Fibroblast of skin of left quadriceps (primary cell): ENCODE measurements around the gene SUSD1.

Experiments used
- DNase-seq, 2 experiments: peaks; one replicate each; pipeline ENCODE4 v3.0.0-alpha.2; 2013; ENCODE audit warnings: low read depth in 2 of 2

Gene SUSD1

GRCh38 chr9:112065806-112066606 is 109.1 kb downstream of the SUSD1 start:
- DNase-seq = peak in 1 of 2 experiments; percentile 60

DNA sequence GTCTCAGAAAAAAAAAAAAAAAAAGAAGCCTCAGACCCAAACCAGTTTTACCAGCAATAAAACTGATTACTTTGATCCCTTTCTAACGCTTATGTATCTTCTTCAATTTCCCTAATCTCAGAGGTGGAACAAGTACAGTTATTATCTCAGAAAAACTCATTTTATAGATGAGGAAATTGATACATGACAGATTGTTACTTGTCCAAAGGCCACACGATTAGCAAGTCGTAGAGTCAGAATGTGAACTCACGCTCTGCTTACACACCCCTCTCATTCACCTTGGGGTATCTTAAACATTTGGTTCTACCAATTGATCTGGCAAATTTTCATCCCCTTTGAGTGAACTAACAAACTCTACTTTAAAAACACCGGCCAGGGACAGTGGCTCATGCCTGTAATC is 110.2 kb downstream of the SUSD1 start:
- no peak for DNase-seq

- DNase-seq = no peak
Observed at GRCh38 chr9:112063586-112063985, 111.5 kb downstream of the SUSD1 start.

DNA sequence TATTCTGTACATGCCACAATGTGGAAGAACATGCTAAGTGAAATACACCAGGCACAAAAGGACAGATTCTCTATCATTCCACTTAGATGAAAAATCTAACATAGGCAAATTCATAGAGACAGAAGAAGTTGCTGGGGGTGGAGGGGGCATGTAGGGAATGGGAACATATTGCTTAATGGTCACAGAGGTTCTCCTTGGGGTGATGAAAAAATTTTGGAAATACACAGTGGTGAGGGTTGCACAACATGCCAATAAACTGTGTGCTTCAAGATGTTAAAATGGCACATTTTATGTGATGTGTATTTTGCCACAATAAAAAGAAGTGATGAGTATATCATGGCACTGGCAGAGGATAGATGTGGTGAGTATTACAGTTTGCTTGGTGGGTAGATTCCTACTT is 111.9 kb downstream of the SUSD1 start:
- no peak for DNase-seq

DNA sequence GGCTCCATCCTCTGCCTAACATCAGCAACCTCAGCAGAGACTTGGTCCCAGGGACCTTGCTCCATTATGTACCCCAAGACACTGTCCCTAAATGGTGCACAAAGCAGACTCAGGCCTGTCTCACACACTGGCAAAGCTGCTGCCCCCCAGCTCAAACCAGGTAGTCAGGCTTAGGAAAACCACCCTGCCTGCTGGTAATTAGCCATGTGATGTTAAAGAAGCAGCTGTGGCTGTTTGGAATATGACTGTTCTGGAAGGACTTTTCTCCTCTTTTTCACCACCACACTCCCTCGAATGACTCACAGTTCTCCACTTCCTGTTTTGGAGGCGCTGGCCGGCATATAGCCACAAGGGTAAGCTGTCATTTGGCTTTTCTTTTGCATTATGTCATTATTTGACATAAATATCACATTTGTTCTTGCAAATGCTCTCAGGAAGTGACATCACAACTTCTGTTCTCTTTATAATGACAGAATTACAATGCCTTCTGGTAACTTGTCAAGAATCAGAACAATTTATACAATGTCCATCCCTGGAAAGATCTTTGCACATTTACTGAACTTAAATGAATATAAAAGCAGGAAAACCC is 113.9 kb downstream of the SUSD1 start:
- peak; percentile 91 to 93 for DNase-seq

GRCh38 chr9:112059966-112060320 is 115.2 kb downstream of the SUSD1 start:
- no peak for DNase-seq

DNA sequence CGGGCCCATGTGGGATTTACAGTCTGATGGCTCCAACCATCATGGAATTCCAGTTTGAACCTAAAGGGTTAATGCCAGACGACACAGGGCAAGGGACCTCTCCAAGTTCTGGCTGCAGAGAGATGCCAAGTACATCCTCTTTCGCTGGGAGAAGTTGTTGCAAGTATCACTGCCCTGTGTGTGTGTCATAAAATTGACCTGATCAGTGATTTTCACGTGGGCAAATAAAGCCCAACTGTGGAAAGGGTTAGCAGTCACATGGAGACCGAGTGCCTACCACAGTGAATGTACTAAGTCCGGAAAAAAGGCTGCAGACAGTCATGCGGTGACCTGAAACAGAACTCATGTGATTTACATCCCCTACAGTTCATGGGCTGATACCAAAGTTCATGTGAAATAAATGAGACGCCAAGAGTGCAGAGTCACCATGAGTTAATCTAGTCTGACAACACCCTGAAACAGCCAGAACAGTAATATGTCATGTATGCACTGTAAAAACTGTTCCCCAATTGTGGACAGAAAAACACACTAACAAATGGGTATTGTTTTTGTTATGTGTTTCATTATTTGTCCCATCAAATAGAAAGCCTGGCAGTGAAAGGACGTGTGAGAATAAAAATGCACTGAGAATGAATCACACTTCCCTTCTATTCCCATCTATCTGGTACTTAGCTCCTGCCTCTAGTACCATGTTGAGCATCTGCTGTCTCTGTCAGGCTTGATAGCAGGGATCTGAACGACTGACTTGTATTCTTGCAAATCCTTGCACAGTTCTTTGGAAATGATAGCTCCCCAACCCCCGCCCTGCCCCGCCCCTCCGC is 115.7 kb downstream of the SUSD1 start:
- peak in 1 of 2 experiments; percentile 51 for DNase-seq

DNA sequence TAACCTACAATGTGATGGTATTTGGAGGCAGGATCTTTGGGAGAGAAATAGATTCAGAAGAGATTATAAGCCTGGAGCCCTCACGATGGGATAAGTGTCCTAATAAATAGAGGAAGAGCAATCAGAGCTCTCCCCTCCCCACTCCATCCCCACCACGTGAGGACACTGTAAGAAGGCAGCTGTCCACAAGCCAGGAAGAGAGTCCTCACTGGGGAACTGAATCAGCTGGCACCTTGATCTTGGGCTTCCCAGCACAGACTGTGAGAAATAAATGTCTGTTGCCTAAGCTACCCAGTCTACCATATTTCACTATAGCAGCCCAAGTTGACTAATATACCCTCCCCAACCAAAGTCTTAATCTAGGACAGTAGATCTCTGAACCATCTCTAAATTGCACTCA is 118.1 kb downstream of the SUSD1 start:
- DNase-seq = no peak

DNA sequence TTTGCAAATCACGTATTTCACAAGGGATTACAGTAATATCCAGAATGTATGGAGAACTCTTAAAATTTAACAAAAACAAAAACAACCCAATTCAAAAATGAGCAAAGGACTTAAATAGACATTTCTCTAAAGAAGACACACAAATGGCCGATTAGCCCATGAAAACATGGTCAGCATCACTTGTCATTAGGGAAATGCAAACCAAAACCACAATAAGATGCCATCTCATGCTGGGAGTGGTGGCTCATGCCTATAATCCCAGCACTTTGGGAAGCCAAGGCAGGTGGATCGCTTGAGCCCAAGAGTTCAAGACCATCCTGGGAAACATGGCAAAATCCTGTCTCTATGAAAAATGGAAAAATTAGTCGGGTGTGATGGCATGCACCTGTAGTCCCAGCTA is 120.2 kb downstream of the SUSD1 start:
- no peak for DNase-seq

GRCh38 chr9:112051812-112052211 is 123.3 kb downstream of the SUSD1 start:
- no peak for DNase-seq

GRCh38 chr9:112050544-112051475 is 124.3 kb downstream of the SUSD1 start:
- peak; percentile 96 for DNase-seq

DNA sequence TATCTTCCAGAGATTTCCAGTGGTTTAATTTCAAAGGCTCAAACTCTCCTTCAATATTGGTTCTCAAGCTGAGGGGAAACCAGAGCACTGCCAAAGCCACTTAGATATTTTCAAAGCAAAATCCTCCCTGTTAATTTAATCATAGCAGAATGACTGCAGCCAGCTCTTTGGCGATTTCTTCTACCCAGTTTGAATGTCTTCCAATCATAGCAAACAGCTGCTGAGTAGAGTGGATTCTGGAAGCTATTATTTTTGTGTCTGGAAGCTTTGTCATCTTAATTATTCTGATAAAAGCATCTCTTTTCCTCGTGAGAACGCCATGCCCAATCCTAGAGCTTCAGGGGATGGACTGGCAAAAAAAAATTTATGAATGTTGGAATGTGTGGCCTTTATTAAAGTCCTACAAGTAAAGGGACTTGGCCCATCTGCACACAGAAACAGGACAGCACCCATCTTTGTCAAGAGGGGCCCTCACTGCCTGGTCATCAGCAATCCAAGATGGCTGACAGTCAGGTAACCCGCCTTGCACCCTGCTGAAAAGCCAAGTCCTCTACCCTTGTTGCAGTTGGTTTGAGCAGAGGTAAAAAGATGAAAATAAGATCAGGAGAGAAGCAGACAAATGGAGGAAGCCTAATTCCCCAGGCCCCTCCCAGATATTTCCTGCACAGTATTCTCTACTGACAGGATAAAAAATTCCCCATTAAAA is 125.1 kb downstream of the SUSD1 start:
- no peak for DNase-seq

DNA sequence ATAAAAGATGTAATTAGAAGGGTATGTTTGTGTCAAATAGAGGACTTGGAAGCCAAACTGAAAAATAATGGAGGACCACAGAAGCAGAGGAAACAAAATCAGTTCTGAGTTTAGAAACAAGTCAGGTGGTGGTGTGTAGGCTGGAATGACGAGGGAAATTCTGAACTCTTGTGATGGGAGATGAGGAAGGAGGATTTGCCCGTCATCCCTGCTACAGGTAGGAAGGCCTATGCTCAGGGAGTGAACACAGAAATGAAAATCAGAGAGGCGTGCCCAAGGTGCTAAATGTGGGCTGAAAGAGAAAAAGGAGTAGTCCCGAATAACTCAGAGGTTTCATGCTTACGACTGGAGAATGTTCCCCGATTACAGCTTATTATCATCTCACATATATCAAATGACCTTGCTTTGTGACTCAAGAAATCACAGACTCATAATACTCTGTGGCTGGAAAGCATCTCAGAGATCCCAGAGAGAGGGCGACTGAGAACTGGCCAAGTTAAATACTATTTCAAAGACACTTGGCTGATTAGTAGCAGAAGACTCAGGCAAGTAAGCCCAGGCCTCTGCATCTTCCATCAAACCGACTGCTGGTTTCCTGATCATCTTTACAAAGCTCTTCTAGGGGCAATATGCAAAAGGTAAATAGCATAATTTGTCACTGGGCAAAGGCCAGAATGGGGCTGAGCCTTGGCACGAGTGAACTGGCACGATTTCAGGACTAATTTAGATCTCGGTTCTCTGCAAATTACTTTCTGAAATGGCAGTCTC is 126.0 kb downstream of the SUSD1 start:
- DNase-seq = no peak

GRCh38 chr9:112047538-112048066 is 127.5 kb downstream of the SUSD1 start:
- no peak for DNase-seq

GRCh38 chr9:112046181-112046580 is 128.9 kb downstream of the SUSD1 start:
- no peak for DNase-seq

DNA sequence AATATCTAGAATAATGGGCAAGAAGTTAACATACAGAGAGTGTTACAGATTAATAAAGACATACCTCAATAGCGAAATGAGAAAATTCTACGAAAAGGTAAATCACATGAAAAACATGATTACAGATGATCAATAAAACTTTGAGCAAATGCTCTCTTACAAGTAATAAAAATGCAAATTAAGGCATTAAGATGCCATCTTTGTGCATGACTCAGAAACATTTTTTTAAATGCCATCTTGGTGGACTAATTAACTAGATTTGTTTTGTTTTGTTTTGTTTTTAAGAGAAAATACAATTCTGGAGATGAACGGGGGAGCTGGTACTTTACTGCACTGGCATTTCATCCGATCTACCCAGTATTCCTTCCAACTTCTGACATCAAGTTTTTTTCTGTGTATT is 130.2 kb downstream of the SUSD1 start:
- DNase-seq = no peak

- no peak for DNase-seq
Observed at GRCh38 chr9:112044186-112044585, 130.9 kb downstream of the SUSD1 start.

DNA sequence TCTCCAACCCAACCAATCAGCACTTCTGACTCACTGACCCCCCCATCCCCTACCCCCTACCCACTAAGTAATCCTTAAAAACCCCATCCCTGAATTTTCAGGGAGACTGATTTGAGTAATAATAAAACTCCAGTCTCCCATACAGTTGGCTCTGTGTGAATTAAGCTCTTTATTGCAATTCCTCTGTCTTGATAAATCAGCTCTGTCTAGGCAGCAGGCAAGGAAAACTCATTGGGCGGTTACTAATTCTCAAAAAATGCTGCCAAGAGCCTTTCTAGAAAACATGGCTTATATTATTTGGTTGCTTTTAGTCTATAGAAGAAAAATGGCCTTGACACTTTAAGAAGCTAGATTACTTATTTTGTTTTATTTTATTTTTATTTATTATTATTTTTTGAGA is 131.7 kb downstream of the SUSD1 start:
- DNase-seq = no peak

DNA sequence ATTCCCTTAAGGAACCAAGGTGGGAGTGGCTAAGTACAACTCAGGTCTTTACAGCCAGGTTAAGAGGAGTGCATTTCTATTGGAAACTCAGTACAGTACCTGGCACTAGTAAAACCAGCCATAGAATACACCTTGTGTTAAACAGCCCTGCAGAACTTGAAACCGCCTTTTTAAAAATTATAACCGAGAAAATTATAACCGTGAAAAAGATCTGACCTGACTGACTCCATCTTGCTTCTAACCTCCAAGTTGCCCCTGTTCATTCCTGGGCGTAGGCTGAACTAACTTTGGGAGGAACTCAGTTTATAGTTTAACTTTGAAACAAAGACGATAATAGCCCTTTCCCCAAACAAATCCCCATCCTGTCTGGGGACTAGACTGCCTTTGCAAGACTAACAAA is 132.3 kb downstream of the SUSD1 start:
- DNase-seq = no peak

DNA sequence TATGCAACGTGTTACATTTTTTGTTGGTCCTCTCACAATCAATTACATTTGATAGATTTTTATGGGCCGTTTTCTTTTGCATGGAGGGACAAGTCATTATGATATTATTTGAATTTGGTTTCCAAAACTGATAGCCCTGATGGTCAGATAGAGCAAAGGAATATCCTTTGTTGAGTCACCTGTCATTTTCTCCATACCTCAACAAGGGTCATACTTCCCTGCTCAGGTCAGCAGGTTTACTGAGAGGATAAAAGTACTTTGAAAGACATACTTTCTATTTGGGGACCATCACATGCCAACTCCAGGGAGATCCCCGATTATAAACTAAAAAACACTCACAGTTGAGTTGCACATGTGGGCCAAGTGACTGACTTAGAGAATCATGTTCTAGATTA is 132.9 kb downstream of the SUSD1 start:
- no peak for DNase-seq
